ENCODE measurements around the gene LIMCH1. TPM values are rescaled to one million over a fixed set of nuclear protein-coding genes. Genes with fewer than 3 reads are reported as not detected.

The LIMCH1 gene
- total and polyA plus RNA-seq, 3 donors from 2014 or later: 14.0 to 20.9 (median 18.6) TPM

- Histone ChIP-seq H3K9me3 (no peaks in the 10 kb centered on the region), H3K27ac (no peak overlapping the region), H3K4me3 (no peak overlapping the region), H3K27me3 (no peaks in the 10 kb centered on the region), H3K4me1 (no peaks in the 10 kb centered on the region), H3K36me3 (ENCODE audit: low read depth, missing control alignments) (no peaks in the 10 kb centered on the region)
- TF ChIP-seq POLR2A (IDR thresholded peaks at IDR 0.05): no peak
- TF ChIP-seq CTCF (IDR thresholded peaks at IDR 0.05): no peak
- no peak for DNase-seq
- intact Hi-C loops (cut with DNase I; ENCODE audit: low total_unique reads): no loop called here
- 92 to 94% methylated on average over 1 of the region's 1 CpG for WGBS, 2 donors
Measured at GRCh38 chr4:41517747-41518146, 20.2 kb upstream of the LIMCH1 start.

- intact Hi-C loops (cut with DNase I; ENCODE audit: low total_unique reads): no loop called here
- no peak overlapping the region for H3K4me3 ChIP-seq
- WGBS, 2 donors: 79% methylated on average over 4 of the region's 4 CpGs
- no peaks in the 10 kb centered on the region for H3K4me1 ChIP-seq
- no peak for DNase-seq
- H3K27ac ChIP-seq: no peak overlapping the region
- no peaks in the 10 kb centered on the region for H3K36me3 ChIP-seq (ENCODE audit: low read depth, missing control alignments)
- TF ChIP-seq CTCF (IDR thresholded peaks at IDR 0.05): no peak
- TF ChIP-seq POLR2A (IDR thresholded peaks at IDR 0.05): no peak
- no peaks in the 10 kb centered on the region for H3K9me3 ChIP-seq
- no peaks in the 10 kb centered on the region for H3K27me3 ChIP-seq
Measured at GRCh38 chr4:41524425-41524824, 13.5 kb upstream of the LIMCH1 start.

GRCh38 chr4:41525129-41525528 is 12.8 kb upstream of the LIMCH1 start:
- H3K27ac ChIP-seq: no peak overlapping the region
- H3K4me1 ChIP-seq: no peaks in the 10 kb centered on the region
- no peak for DNase-seq
- no peak for TF ChIP-seq CTCF (IDR thresholded peaks at IDR 0.05)
- no peak for TF ChIP-seq POLR2A (IDR thresholded peaks at IDR 0.05)
- no peaks in the 10 kb centered on the region for H3K27me3 ChIP-seq
- H3K36me3 ChIP-seq (ENCODE audit: low read depth, missing control alignments): no peaks in the 10 kb centered on the region
- 80% methylated on average over 11 of the region's 11 CpGs for WGBS, 2 donors
- intact Hi-C loops (cut with DNase I; ENCODE audit: low total_unique reads): no loop called here
- no peak overlapping the region for H3K4me3 ChIP-seq
- no peaks in the 10 kb centered on the region for H3K9me3 ChIP-seq

- TF ChIP-seq CTCF (IDR thresholded peaks at IDR 0.05): no peak
- TF ChIP-seq POLR2A (IDR thresholded peaks at IDR 0.05): no peak
- Histone ChIP-seq H3K4me1 (no peaks in the 10 kb centered on the region), H3K27ac (no peak overlapping the region), H3K27me3 (no peaks in the 10 kb centered on the region), H3K36me3 (ENCODE audit: low read depth, missing control alignments) (no peaks in the 10 kb centered on the region), H3K9me3 (no peaks in the 10 kb centered on the region), H3K4me3 (no peak overlapping the region)
- DNase-seq: no peak
- intact Hi-C loops (cut with DNase I; ENCODE audit: low total_unique reads): no loop called here
- 97 to 100% methylated on average over 2 of the region's 2 CpGs for WGBS, 2 donors
Measured at GRCh38 chr4:41526628-41527027, 11.3 kb upstream of the LIMCH1 start.

GRCh38 chr4:41528512-41529205 is 9.3 kb upstream of the LIMCH1 start:
- Histone ChIP-seq H3K27ac (no peak overlapping the region), H3K4me3 (no peak overlapping the region), H3K9me3 (no peaks in the 10 kb centered on the region), H3K36me3 (ENCODE audit: low read depth, missing control alignments) (no peaks in the 10 kb centered on the region), H3K27me3 (no peaks in the 10 kb centered on the region), H3K4me1 (no peaks in the 10 kb centered on the region)
- WGBS, 2 donors: 63 to 66% methylated on average over 6 of the region's 6 CpGs
- TF ChIP-seq POLR2A (IDR thresholded peaks at IDR 0.05) (no peak), CTCF (IDR thresholded peaks at IDR 0.05) (no peak)
- intact Hi-C loops (cut with DNase I; ENCODE audit: low total_unique reads): no loop called here
- no peak for DNase-seq

All from testis (tissue), 3 donors.